ENCODE data around the gene HMGN2. TPM values are rescaled to one million over a fixed set of nuclear protein-coding genes. Genes with fewer than 3 reads are reported as not detected.

HMGN2 gene
- total RNA-seq, 1 experiment from 2014 or later, result 414 TPM

DNA sequence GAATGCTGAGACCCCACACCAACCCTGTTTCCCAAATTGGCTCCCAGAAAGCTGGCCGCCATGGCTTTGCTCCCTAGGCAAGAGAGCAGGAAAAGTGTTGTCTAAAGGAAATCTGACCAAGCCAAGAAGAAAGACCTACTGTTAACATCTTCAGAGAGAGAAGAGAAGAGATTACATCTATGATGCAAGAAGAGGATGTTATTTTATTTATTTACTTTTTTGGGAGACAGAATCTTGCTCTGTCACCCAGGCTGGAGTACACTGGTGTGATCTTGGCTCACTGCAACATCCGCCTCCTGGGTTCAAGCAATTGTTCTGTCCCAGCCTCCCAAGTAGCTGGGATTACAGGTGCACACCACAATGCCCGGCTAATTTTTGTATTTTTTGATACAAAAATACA, 21.7 kb downstream of the HMGN2 start:
- no peak for ATAC-seq
- H3K27ac Mint-ChIP-seq, result peak overlapping the region; percentile 73; the same call in 1 of the 2 replicates
- TF ChIP-seq ELF4 (CRISPR knock-in tag; IDR thresholded peaks at IDR 0.05; ENCODE audit: low read depth), result no peak
- no peak for TF ChIP-seq ZBTB21 (CRISPR knock-in tag; IDR thresholded peaks at IDR 0.05; ENCODE audit: borderline replicate concordance)
- TF ChIP-seq ZNF219 (CRISPR knock-in tag; IDR thresholded peaks at IDR 0.05; ENCODE audit: borderline replicate concordance), result no peak
- TF ChIP-seq, protein P1, sequence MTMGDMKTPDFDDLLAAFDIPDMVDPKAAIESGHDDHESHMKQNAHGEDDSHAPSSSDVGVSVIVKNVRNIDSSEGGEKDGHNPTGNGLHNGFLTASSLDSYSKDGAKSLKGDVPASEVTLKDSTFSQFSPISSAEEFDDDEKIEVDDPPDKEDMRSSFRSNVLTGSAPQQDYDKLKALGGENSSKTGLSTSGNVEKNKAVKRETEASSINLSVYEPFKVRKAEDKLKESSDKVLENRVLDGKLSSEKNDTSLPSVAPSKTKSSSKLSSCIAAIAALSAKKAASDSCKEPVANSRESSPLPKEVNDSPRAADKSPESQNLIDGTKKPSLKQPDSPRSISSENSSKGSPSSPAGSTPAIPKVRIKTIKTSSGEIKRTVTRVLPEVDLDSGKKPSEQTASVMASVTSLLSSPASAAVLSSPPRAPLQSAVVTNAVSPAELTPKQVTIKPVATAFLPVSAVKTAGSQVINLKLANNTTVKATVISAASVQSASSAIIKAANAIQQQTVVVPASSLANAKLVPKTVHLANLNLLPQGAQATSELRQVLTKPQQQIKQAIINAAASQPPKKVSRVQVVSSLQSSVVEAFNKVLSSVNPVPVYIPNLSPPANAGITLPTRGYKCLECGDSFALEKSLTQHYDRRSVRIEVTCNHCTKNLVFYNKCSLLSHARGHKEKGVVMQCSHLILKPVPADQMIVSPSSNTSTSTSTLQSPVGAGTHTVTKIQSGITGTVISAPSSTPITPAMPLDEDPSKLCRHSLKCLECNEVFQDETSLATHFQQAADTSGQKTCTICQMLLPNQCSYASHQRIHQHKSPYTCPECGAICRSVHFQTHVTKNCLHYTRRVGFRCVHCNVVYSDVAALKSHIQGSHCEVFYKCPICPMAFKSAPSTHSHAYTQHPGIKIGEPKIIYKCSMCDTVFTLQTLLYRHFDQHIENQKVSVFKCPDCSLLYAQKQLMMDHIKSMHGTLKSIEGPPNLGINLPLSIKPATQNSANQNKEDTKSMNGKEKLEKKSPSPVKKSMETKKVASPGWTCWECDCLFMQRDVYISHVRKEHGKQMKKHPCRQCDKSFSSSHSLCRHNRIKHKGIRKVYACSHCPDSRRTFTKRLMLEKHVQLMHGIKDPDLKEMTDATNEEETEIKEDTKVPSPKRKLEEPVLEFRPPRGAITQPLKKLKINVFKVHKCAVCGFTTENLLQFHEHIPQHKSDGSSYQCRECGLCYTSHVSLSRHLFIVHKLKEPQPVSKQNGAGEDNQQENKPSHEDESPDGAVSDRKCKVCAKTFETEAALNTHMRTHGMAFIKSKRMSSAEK (CRISPR knock-in tag; IDR thresholded peaks at IDR 0.05; ENCODE audit: borderline replicate concordance), result no peak
- no peak for TF ChIP-seq MYBL2 (CRISPR knock-in tag; IDR thresholded peaks at IDR 0.05)
- no peak for TF ChIP-seq ZNF317 (CRISPR knock-in tag; IDR thresholded peaks at IDR 0.05; ENCODE audit: borderline replicate concordance, low read depth)
- TF ChIP-seq ZNF396 (CRISPR knock-in tag; IDR thresholded peaks at IDR 0.05; ENCODE audit: borderline replicate concordance), result no peak
- TF ChIP-seq, protein P2, sequence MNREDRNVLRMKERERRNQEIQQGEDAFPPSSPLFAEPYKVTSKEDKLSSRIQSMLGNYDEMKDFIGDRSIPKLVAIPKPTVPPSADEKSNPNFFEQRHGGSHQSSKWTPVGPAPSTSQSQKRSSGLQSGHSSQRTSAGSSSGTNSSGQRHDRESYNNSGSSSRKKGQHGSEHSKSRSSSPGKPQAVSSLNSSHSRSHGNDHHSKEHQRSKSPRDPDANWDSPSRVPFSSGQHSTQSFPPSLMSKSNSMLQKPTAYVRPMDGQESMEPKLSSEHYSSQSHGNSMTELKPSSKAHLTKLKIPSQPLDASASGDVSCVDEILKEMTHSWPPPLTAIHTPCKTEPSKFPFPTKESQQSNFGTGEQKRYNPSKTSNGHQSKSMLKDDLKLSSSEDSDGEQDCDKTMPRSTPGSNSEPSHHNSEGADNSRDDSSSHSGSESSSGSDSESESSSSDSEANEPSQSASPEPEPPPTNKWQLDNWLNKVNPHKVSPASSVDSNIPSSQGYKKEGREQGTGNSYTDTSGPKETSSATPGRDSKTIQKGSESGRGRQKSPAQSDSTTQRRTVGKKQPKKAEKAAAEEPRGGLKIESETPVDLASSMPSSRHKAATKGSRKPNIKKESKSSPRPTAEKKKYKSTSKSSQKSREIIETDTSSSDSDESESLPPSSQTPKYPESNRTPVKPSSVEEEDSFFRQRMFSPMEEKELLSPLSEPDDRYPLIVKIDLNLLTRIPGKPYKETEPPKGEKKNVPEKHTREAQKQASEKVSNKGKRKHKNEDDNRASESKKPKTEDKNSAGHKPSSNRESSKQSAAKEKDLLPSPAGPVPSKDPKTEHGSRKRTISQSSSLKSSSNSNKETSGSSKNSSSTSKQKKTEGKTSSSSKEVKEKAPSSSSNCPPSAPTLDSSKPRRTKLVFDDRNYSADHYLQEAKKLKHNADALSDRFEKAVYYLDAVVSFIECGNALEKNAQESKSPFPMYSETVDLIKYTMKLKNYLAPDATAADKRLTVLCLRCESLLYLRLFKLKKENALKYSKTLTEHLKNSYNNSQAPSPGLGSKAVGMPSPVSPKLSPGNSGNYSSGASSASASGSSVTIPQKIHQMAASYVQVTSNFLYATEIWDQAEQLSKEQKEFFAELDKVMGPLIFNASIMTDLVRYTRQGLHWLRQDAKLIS (CRISPR knock-in tag; IDR thresholded peaks at IDR 0.05; ENCODE audit: borderline replicate concordance), result no peak
- no peaks in the 10 kb centered on the region for H3K4me1 Mint-ChIP-seq
- DNase-seq (ENCODE audit: low spot score), result no peak
- H3K27me3 Mint-ChIP-seq (ENCODE audit: low read depth), result no peaks in the 10 kb centered on the region; the same call in 1 of the 2 replicates
- ChIA-PET CTCF (no interaction called here), POLR2A (interaction anchor here (0.6 kb wide), 1 partner anchor 155 kb away, joined by 4 read pairs; no protein-coding TSS in a partner anchor)
- no peaks in the 10 kb centered on the region for H3K9me3 Mint-ChIP-seq
- H3K36me3 Mint-ChIP-seq, result no peaks in the 10 kb centered on the region
- no peak overlapping the region for H3K4me3 Mint-ChIP-seq

DNA sequence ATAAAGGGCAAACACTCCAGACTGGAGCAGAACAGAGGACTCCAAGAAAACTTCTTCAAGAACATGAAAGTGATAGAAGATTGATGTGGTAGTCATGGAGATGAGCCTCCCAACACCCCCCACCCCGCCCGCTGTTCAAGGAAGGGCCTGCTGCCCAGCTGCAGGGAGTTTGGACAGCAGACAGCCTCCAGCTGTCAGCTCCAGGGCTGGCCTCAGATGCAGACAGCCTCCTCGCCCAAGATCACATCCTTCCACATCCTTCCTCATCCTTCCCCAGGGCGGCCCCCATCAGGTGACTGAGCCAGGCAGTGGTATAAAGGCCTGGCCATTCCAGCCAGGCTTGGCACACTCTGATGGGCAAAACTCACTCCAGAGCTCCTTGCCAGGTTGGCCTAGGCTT, 24.6 kb downstream of the HMGN2 start:
- H3K4me1 Mint-ChIP-seq, result no peaks in the 10 kb centered on the region
- ChIA-PET POLR2A (no interaction called here), CTCF (interaction anchor here (0.8 to 1.3 kb wide), 3 partner anchors 33 to 211 kb away, joined by 3 read pairs; no protein-coding TSS in a partner anchor)
- H3K27ac Mint-ChIP-seq, result no peak overlapping the region
- DNase-seq (ENCODE audit: low spot score) (no peak), ATAC-seq (no peak)
- H3K9me3 Mint-ChIP-seq, result no peaks in the 10 kb centered on the region
- H3K4me3 Mint-ChIP-seq, result no peak overlapping the region
- no peaks in the 10 kb centered on the region for H3K36me3 Mint-ChIP-seq
- TF ChIP-seq TEAD1 (CRISPR knock-in tag; IDR thresholded peaks at IDR 0.05) (no peak), ZBTB21 (CRISPR knock-in tag; IDR thresholded peaks at IDR 0.05; ENCODE audit: borderline replicate concordance) (no peak), OVOL2 (CRISPR knock-in tag; IDR thresholded peaks at IDR 0.05; ENCODE audit: borderline replicate concordance) (no peak), ELF4 (CRISPR knock-in tag; IDR thresholded peaks at IDR 0.05; ENCODE audit: low read depth) (no peak), ZNF121 (CRISPR knock-in tag; IDR thresholded peaks at IDR 0.05) (no peak), NR1H2 (CRISPR knock-in tag; IDR thresholded peaks at IDR 0.05) (no peak)
- no peaks in the 10 kb centered on the region; the same call in 1 of the 2 replicates for H3K27me3 Mint-ChIP-seq (ENCODE audit: low read depth)

DNA sequence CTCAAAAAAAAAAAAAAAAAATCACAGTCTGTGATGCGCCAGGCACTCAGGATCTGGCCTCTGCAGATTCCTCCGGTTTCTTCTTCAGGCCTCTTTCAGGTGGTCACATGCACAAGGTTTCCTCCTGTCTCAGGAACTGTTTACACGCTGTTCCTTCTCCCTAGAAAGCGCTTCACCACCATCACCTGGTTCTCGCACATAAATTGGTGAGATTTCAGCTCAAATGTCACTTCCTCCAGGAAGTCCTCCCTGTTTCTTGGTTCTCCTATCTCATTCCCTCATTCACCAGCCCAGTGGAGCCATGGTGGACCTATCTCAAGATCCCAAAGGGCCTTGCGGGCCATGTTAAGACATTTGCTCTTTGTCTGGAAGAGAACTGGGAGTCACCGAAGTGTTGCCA, 26.7 kb downstream of the HMGN2 start:
- DNase-seq (ENCODE audit: low spot score) (no peak), ATAC-seq (no peak)
- no peaks in the 10 kb centered on the region; the same call in 1 of the 2 replicates for H3K27me3 Mint-ChIP-seq (ENCODE audit: low read depth)
- H3K9me3 Mint-ChIP-seq, result no peaks in the 10 kb centered on the region
- no peak overlapping the region for H3K27ac Mint-ChIP-seq
- H3K4me3 Mint-ChIP-seq, result no peak overlapping the region
- ChIA-PET POLR2A (interaction anchor here (3.2 kb wide), 1 partner anchor 32 kb away, joined by 34 read pairs; the partner anchor contains the start of gene RPS6KA1), CTCF (no interaction called here)
- no peaks in the 10 kb centered on the region for H3K36me3 Mint-ChIP-seq
- H3K4me1 Mint-ChIP-seq, result no peaks in the 10 kb centered on the region
- TF ChIP-seq SP1 (CRISPR knock-in tag; conservative IDR thresholded peaks at IDR 0.05) (no peak), ESRRA (CRISPR knock-in tag; IDR thresholded peaks at IDR 0.05; ENCODE audit: borderline replicate concordance) (no peak), JAZF1 (CRISPR knock-in tag; IDR thresholded peaks at IDR 0.05) (no peak), PRRX2 (CRISPR knock-in tag; IDR thresholded peaks at IDR 0.05) (no peak), CREB1 (CRISPR knock-in tag; IDR thresholded peaks at IDR 0.05) (no peak), KAT7 (CRISPR knock-in tag; IDR thresholded peaks at IDR 0.05; ENCODE audit: borderline replicate concordance) (no peak), TEAD4 (CRISPR knock-in tag; IDR thresholded peaks at IDR 0.05) (no peak), FOXJ3 (CRISPR knock-in tag; IDR thresholded peaks at IDR 0.05; ENCODE audit: borderline replicate concordance) (no peak), SOX15 (CRISPR knock-in tag; IDR thresholded peaks at IDR 0.05) (no peak)
- TF ChIP-seq, protein P3, sequence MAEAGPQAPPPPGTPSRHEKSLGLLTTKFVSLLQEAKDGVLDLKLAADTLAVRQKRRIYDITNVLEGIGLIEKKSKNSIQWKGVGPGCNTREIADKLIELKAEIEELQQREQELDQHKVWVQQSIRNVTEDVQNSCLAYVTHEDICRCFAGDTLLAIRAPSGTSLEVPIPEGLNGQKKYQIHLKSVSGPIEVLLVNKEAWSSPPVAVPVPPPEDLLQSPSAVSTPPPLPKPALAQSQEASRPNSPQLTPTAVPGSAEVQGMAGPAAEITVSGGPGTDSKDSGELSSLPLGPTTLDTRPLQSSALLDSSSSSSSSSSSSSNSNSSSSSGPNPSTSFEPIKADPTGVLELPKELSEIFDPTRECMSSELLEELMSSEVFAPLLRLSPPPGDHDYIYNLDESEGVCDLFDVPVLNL (CRISPR knock-in tag; IDR thresholded peaks at IDR 0.05; ENCODE audit: borderline replicate concordance, low read depth), result no peak
- TF ChIP-seq, protein P4, sequence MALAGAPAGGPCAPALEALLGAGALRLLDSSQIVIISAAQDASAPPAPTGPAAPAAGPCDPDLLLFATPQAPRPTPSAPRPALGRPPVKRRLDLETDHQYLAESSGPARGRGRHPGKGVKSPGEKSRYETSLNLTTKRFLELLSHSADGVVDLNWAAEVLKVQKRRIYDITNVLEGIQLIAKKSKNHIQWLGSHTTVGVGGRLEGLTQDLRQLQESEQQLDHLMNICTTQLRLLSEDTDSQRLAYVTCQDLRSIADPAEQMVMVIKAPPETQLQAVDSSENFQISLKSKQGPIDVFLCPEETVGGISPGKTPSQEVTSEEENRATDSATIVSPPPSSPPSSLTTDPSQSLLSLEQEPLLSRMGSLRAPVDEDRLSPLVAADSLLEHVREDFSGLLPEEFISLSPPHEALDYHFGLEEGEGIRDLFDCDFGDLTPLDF (CRISPR knock-in tag; IDR thresholded peaks at IDR 0.05), result no peak

Measured in WTC11 (cell line).